NCI-H2196 (cell line): Measurements from ENCODE around the gene RIPOR1.
A peak's percentile ranks its signal among the peaks of the same experiment; 100 is the strongest.
"Not testable (repeated sequence)": the region's sequence is repeated elsewhere in the genome, so short reads cannot be mapped to it uniquely, and the experiment has no call there.

ENCODE experiments used
- DNase-seq: peaks from one replicate; lab custom pipeline; 2025; ENCODE audit not compliant: unreplicated experiment; lab: John Stamatoyannopoulos, UW

RIPOR1 gene

GRCh38 chr16:67514382-67514828, 14.2 kb upstream of the RIPOR1 start:
- peak; percentile 53 for DNase-seq

GRCh38 chr16:67516296-67517154, 12.1 kb upstream of the RIPOR1 start:
- no peak for DNase-seq

GRCh38 chr16:67517155-67517445, 11.5 kb upstream of the RIPOR1 start:
- no peak for DNase-seq

GRCh38 chr16:67517661-67518423, 10.8 kb upstream of the RIPOR1 start:
- no peak for DNase-seq

GRCh38 chr16:67518676-67519075, 10.0 kb upstream of the RIPOR1 start:
- DNase-seq: no peak

GRCh38 chr16:67519242-67519641, 9.4 kb upstream of the RIPOR1 start:
- DNase-seq: no peak

- DNase-seq: peak; percentile 82
Observed at GRCh38 chr16:67521095-67521804, 7.4 kb upstream of the RIPOR1 start.

GRCh38 chr16:67525176-67525860, 3.3 kb upstream of the RIPOR1 start:
- no peak for DNase-seq

GRCh38 chr16:67526149-67526791, 2.4 kb upstream of the RIPOR1 start:
- DNase-seq: no peak

- DNase-seq: no peak
Observed at GRCh38 chr16:67528870-67529581, 397 bp downstream of the RIPOR1 start.

- DNase-seq: no peak
Observed at GRCh38 chr16:67529582-67530012, 968 bp downstream of the RIPOR1 start.

- peak; percentile 27 for DNase-seq
Observed at GRCh38 chr16:67530013-67530939, 1.6 kb downstream of the RIPOR1 start.

- DNase-seq: no peak
Observed at GRCh38 chr16:67531247-67531646, 2.6 kb downstream of the RIPOR1 start.

- no peak for DNase-seq
Observed at GRCh38 chr16:67533024-67533560, 4.5 kb downstream of the RIPOR1 start.

- not testable (repeated sequence) for DNase-seq
Observed at GRCh38 chr16:67533987-67534386, 5.4 kb downstream of the RIPOR1 start.

- no peak for DNase-seq
Observed at GRCh38 chr16:67534431-67534830, 5.8 kb downstream of the RIPOR1 start.

- DNase-seq: no peak
Observed at GRCh38 chr16:67535201-67535600, 6.6 kb downstream of the RIPOR1 start.

GRCh38 chr16:67537270-67537635, 8.6 kb downstream of the RIPOR1 start:
- no peak for DNase-seq
